HepG2 (cell line): ENCODE data around the gene SLC25A47. TPM values are rescaled to one million over a fixed set of nuclear protein-coding genes. Genes with fewer than 3 reads are reported as not detected.

Experiments
- ATF7 ChIP-seq, 2 experiments: fragments of 450-650 bp in 1 of 2; sonication (generic) in 1 of 2; formaldehyde crosslinking in 1 of 2; IDR thresholded peaks; 2 replicates each; pipeline versions ENCODE4 v1.4.0 to v1.6.1; 2016 to 2020; ENCODE audit warnings: antibody characterized with exemption in 1 of 2, mild to moderate bottlenecking in 1 of 2, missing genetic modification reagents in 1 of 2
- CBX5 ChIP-seq: sonication (generic); formaldehyde crosslinking; IDR thresholded peaks from 2 replicates; pipeline ENCODE4 v1.4.0; 2020; ENCODE audit warnings: missing genetic modification reagents, borderline replicate concordance
- EHMT2 ChIP-seq: fragments of 200-600 bp; sonication (generic); IDR thresholded peaks from 2 replicates; pipeline ENCODE4 v1.7.0; 2017; ENCODE audit warnings: antibody characterized with exemption, low read depth, low read length, borderline replicate concordance
- FOXC1 ChIP-seq: sonication (generic); formaldehyde crosslinking; IDR thresholded peaks from 2 replicates; pipeline ENCODE4 v1.8.0; 2022; ENCODE audit warnings: mild to moderate bottlenecking, missing genetic modification reagents, borderline replicate concordance
- FOXO1 ChIP-seq: sonication (generic); formaldehyde crosslinking; IDR thresholded peaks from 2 replicates; pipeline ENCODE4 v1.4.0; 2020; ENCODE audit warnings: missing genetic modification reagents
- HBP1 ChIP-seq: IDR thresholded peaks from 2 replicates; pipeline ENCODE4 v1.6.1; 2016; ENCODE audit warnings: low read depth, control low read depth
- HMG20A ChIP-seq: IDR thresholded peaks from 2 replicates; pipeline ENCODE4 v1.6.1; 2016; ENCODE audit warnings: borderline replicate concordance
- HNRNPH1 ChIP-seq: fragments of 200-400 bp; formaldehyde crosslinking; optimal IDR thresholded peaks from 2 replicates; pipeline ENCODE3; 2017; ENCODE audit warnings: mild to moderate bottlenecking, low read depth, low read length
- JUND ChIP-seq: sonication (generic); formaldehyde crosslinking; IDR thresholded peaks from 2 replicates; pipeline ENCODE4 v1.8.0; 2022; ENCODE audit warnings: mild to moderate bottlenecking, missing genetic modification reagents
- NFE2L2 ChIP-seq: fragments of 150-350 bp; IDR thresholded peaks from 2 replicates; pipeline ENCODE4 v1.6.1; 2014; ENCODE audit warnings: low read length
- NFYB ChIP-seq: sonication (generic); formaldehyde crosslinking; IDR thresholded peaks from 2 replicates; pipeline ENCODE4 v1.4.0; 2020; ENCODE audit warnings: missing genetic modification reagents
- SIN3A ChIP-seq: IDR thresholded peaks from 2 replicates; pipeline ENCODE4 v1.6.1; 2011; ENCODE audit warnings: low read depth, mild to moderate bottlenecking, control low read depth, low read length, borderline replicate concordance
- ZFP41 ChIP-seq: sonication (generic); formaldehyde crosslinking; IDR thresholded peaks from 2 replicates; pipeline ENCODE4 v1.4.0; 2020; ENCODE audit warnings: mild to moderate bottlenecking, missing genetic modification reagents, borderline replicate concordance
- ZNF121 ChIP-seq: sonication (generic); formaldehyde crosslinking; IDR thresholded peaks from 2 replicates; pipeline ENCODE4 v1.5.0; 2020; ENCODE audit warnings: mild to moderate bottlenecking, missing genetic modification reagents
- ZNF30 ChIP-seq: sonication (generic); formaldehyde crosslinking; IDR thresholded peaks from 2 replicates; pipeline ENCODE4 v1.5.0; 2020; ENCODE audit warnings: mild to moderate bottlenecking, missing genetic modification reagents
- ZNF326 ChIP-seq: sonication (generic); formaldehyde crosslinking; IDR thresholded peaks from 2 replicates; pipeline ENCODE4 v1.4.0; 2020; ENCODE audit warnings: missing genetic modification reagents, borderline replicate concordance
- ZNF75D ChIP-seq: sonication (generic); formaldehyde crosslinking; IDR thresholded peaks from 2 replicates; pipeline ENCODE4 v1.8.1; 2023; ENCODE audit warnings: missing genetic modification reagents, mild to moderate bottlenecking, borderline replicate concordance
- ZNF782 ChIP-seq: sonication (generic); formaldehyde crosslinking; IDR thresholded peaks from 2 replicates; pipeline ENCODE4 v1.4.0; 2020; ENCODE audit warnings: missing genetic modification reagents, mild to moderate bottlenecking, borderline replicate concordance
- ZSCAN30 ChIP-seq: sonication (generic); formaldehyde crosslinking; IDR thresholded peaks from 2 replicates; pipeline ENCODE4 v1.5.0; 2020; ENCODE audit warnings: mild to moderate bottlenecking, missing genetic modification reagents
- ZZZ3 ChIP-seq: sonication (generic); formaldehyde crosslinking; IDR thresholded peaks from 2 replicates; pipeline ENCODE4 v1.4.0; 2020; ENCODE audit warnings: missing genetic modification reagents, mild to moderate bottlenecking, borderline replicate concordance
- polyA plus RNA-seq, 8 experiments: library from polyadenylated mRNA; depleted of rRNA in 3 of 8; stranded (reverse) in 7 of 8; unstranded in 1 of 8; fragments of >200 nt; fragmentation: Illumina TruSeq in 4 of 8; extraction: Trizol in 4 of 8; gene quantifications; 2 replicates each; pipeline versions ENCODE4 v1.2.1 to v1.2.3, GENCODE V29; 2011 to 2016; ENCODE audit warnings: low read depth in 4 of 8, missing spikeins in 1 of 8, mixed read lengths in 1 of 8; ENCODE audit not compliant: insufficient read depth in 1 of 8
- total RNA-seq, 5 experiments: library from RNA; depleted of rRNA; stranded (reverse); fragments of >200 nt; fragmentation: Illumina TruSeq; extraction: Trizol; gene quantifications; 2 replicates each; pipeline ENCODE4 v1.2.3, GENCODE V29; 2016; ENCODE audit warnings: low read depth in 1 of 5
- TF ChIP-seq, protein P1 (sequence below): sonication (generic); formaldehyde crosslinking; IDR thresholded peaks from 2 replicates; pipeline ENCODE4 v1.8.1; 2023; ENCODE audit warnings: mild to moderate bottlenecking, moderate library complexity, missing genetic modification reagents
- TF ChIP-seq, protein P2 (sequence below): sonication (generic); formaldehyde crosslinking; IDR thresholded peaks from 2 replicates; pipeline ENCODE4 v1.5.0; 2020; ENCODE audit warnings: missing genetic modification reagents
- TF ChIP-seq, protein P3 (sequence below): sonication (generic); formaldehyde crosslinking; IDR thresholded peaks from 2 replicates; pipeline ENCODE4 v1.8.0; 2022; ENCODE audit warnings: mild to moderate bottlenecking, missing genetic modification reagents, moderate library complexity

Gene SLC25A47
- total and polyA plus RNA-seq, 2 of the 13 experiments (the other 11 are each of a cell fraction or from before 2014, with no cell fraction given): 1.0 to 1.7 TPM

- TF ChIP-seq, protein P1, sequence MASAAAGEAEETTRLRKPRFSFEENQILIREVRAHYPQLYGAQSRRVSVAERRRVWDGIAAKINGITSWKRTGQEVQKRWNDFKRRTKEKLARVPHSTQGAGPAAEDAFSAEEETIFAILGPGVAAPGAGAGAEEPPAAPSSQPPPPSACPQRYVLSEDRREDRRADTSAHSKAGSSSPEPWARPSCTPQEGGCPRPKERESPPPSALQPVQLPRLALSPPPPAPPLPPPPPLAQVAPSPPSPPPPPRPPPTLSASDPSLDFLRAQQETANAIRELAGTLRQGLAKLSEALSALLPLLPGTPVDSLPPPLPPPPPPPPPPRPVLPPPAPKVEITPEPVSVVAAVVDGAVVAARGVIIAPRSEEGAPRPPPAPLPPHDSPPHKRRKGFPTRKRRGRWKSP: 0 out of 2 replicates have a peak, but pooled peaks have one; percentile 56
- TF ChIP-seq ZNF121 (CRISPR knock-in tag) (no peak), ZNF30 (CRISPR knock-in tag) (no peak), FOXO1 (CRISPR knock-in tag) (peak; percentile 65; the same call in 1 of the 2 replicates), CBX5 (CRISPR knock-in tag) (no peak; the same call in 1 of the 2 replicates), NFE2L2 (no peak), SIN3A (peak; percentile 40; the same call in 1 of the 2 replicates), HNRNPH1 (no peak), ZNF75D (CRISPR knock-in tag) (no peak), HBP1 (0 out of 2 replicates have a peak, but pooled peaks have one; percentile 33), ZFP41 (CRISPR knock-in tag) (no peak), HMG20A (CRISPR knock-in tag) (peak; percentile 24; the same call in 1 of the 2 replicates), JUND (CRISPR knock-in tag) (no peak; the same call in 1 of the 2 replicates), ZSCAN30 (CRISPR knock-in tag) (no peak), NFYB (CRISPR knock-in tag) (no peak), FOXC1 (CRISPR knock-in tag) (no peak), EHMT2 (no peak), ATF7 (IDR thresholded peaks at IDR 0.05) (no peak), ATF7 (CRISPR knock-in tag; IDR thresholded peaks at IDR 0.05) (peak; percentile 70), ZNF326 (CRISPR knock-in tag) (no peak), ZNF782 (CRISPR knock-in tag) (no peak), ZZZ3 (0 out of 2 replicates have a peak, but pooled peaks have one; percentile 39)
- TF ChIP-seq, protein P2, sequence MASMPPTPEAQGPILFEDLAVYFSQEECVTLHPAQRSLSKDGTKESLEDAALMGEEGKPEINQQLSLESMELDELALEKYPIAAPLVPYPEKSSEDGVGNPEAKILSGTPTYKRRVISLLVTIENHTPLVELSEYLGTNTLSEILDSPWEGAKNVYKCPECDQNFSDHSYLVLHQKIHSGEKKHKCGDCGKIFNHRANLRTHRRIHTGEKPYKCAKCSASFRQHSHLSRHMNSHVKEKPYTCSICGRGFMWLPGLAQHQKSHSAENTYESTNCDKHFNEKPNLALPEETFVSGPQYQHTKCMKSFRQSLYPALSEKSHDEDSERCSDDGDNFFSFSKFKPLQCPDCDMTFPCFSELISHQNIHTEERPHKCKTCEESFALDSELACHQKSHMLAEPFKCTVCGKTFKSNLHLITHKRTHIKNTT (CRISPR knock-in tag): no peak
- TF ChIP-seq, protein P3, sequence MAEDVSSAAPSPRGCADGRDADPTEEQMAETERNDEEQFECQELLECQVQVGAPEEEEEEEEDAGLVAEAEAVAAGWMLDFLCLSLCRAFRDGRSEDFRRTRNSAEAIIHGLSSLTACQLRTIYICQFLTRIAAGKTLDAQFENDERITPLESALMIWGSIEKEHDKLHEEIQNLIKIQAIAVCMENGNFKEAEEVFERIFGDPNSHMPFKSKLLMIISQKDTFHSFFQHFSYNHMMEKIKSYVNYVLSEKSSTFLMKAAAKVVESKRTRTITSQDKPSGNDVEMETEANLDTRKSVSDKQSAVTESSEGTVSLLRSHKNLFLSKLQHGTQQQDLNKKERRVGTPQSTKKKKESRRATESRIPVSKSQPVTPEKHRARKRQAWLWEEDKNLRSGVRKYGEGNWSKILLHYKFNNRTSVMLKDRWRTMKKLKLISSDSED (CRISPR knock-in tag): no peak
Observed at GRCh38 chr14:100290607-100291304, 32.4 kb upstream of the SLC25A47 start (continued).
